Body of pancreas (tissue), 4 donors: ENCODE measurements around the gene CSPG5. TPM values are rescaled to one million over a fixed set of nuclear protein-coding genes. Genes with fewer than 3 reads are reported as not detected.

ENCODE experiments used
- ATAC-seq: fragments of 150-250 bp; one replicate; pipeline ENCODE4 v1.9.1; 2016
- DNase-seq, 4 donors: peaks; one replicate each; pipeline ENCODE4 v3.0.0-alpha.2; 2019
- H3K27ac ChIP-seq, 4 donors: fragments of 200-600 bp; sonication (generic); 1 replicate in 3 of 4; 2 replicates in 1 of 4; pipeline versions ENCODE4 v1.5.1 to v1.6.1; 2016 to 2019; ENCODE audit warnings: mild to moderate bottlenecking in 1 of 4, mixed read lengths in 1 of 4, moderate library complexity in 1 of 4
- H3K27me3 ChIP-seq, 2 donors: fragments of 200-600 bp; sonication (generic); one replicate each; pipeline ENCODE4 v1.6.0; 2016; ENCODE audit warnings: mild to moderate bottlenecking in 1 of 2
- H3K36me3 ChIP-seq, 2 donors: fragments of 200-600 bp; sonication (generic); replicated peaks in 1 of 2; 2 replicates each; pipeline ENCODE4 v1.5.1; 2016; ENCODE audit warnings: low read depth in 2 of 2; ENCODE audit not compliant: insufficient read depth in 1 of 2
- H3K4me1 ChIP-seq: fragments of 200-600 bp; sonication (generic); one replicate; pipeline ENCODE4 v1.6.0; 2016
- H3K4me3 ChIP-seq, 2 donors: fragments of 200-600 bp; sonication (generic); 1 replicate in 1 of 2; 2 replicates in 1 of 2; pipeline ENCODE4 v1.5.1; 2016 to 2019
- H3K9me3 ChIP-seq, 3 donors: fragments of 200-600 bp; sonication (generic); 1 replicate in 2 of 3; 2 replicates in 1 of 3; pipeline ENCODE4 v1.5.1; 2016
- CTCF ChIP-seq, 7 experiments: fragments of 450-650 bp in 4 of 7; fragments of 200-600 bp in 3 of 7; sonication (generic) in 3 of 7; IDR thresholded peaks; one replicate each; pipeline ENCODE4 v1.5.1; 2016 to 2019; ENCODE audit warnings: antibody characterized with exemption in 7 of 7
- POLR2A ChIP-seq, 3 donors: fragments of 450-650 bp; IDR thresholded peaks; one replicate each; pipeline ENCODE4 v1.6.1; 2016; ENCODE audit warnings: antibody characterized with exemption in 3 of 3, mild to moderate bottlenecking in 2 of 3
- WGBS, 2 donors: methylation state at CpG; one replicate each; pipeline ENCODE4 v1.1.5; 2017; 5-methylcytosine and 5-hydroxymethylcytosine counted together
- intact Hi-C: fragments of 100-400 bp; cut with DNase I; formaldehyde crosslinking; loops from one replicate; pipeline ENCODE4 v1.15.1; 2023
- total RNA-seq, 2 donors: library from RNA; depleted of rRNA; stranded (reverse); fragments of >200 nt; gene quantifications; one replicate each; pipeline ENCODE4 v1.1.0, GENCODE V29; 2016

The CSPG5 gene
- total RNA-seq, 2 donors from 2014 or later: 0.26 to 0.66 TPM

- H3K27me3 ChIP-seq: no peaks in the 10 kb centered on the region
- no peaks in the 10 kb centered on the region for H3K9me3 ChIP-seq
- no peak overlapping the region for H3K27ac ChIP-seq
- H3K4me1 ChIP-seq: no peaks in the 10 kb centered on the region
- no peak for DNase-seq
- TF ChIP-seq CTCF (IDR thresholded peaks at IDR 0.05) (no peak), POLR2A (IDR thresholded peaks at IDR 0.05) (no peak)
- H3K36me3 ChIP-seq: no peaks in the 10 kb centered on the region
- H3K4me3 ChIP-seq: no peak overlapping the region
- intact Hi-C loops: no loop called here
- WGBS, 2 donors: 70 to 72% methylated on average over 6 of the region's 6 CpGs
- ATAC-seq: no peak
Observed at GRCh38 chr3:47568901-47569300, 9.8 kb downstream of the CSPG5 start.

- no peaks in the 10 kb centered on the region for H3K27me3 ChIP-seq
- TF ChIP-seq CTCF (IDR thresholded peaks at IDR 0.05) (no peak), POLR2A (IDR thresholded peaks at IDR 0.05) (no peak)
- no peak overlapping the region for H3K27ac ChIP-seq
- H3K4me3 ChIP-seq: no peak overlapping the region
- intact Hi-C loops: no loop called here
- DNase-seq (no peak), ATAC-seq (no peak)
- WGBS, 2 donors: 73 to 82% methylated on average over 4 of the region's 4 CpGs
- no peaks in the 10 kb centered on the region for H3K4me1 ChIP-seq
- no peaks in the 10 kb centered on the region for H3K36me3 ChIP-seq
- H3K9me3 ChIP-seq: no peaks in the 10 kb centered on the region
Observed at GRCh38 chr3:47567149-47567548, 11.5 kb downstream of the CSPG5 start.

- no peak for DNase-seq
- no peaks in the 10 kb centered on the region for H3K36me3 ChIP-seq
- 88 to 89% methylated on average over 8 to 9 of the region's 9 CpGs for WGBS, 2 donors
- ATAC-seq: no peak
- H3K4me1 ChIP-seq: no peaks in the 10 kb centered on the region
- no peaks in the 10 kb centered on the region for H3K9me3 ChIP-seq
- no peak for TF ChIP-seq POLR2A (IDR thresholded peaks at IDR 0.05)
- TF ChIP-seq CTCF (IDR thresholded peaks at IDR 0.05): no peak
- intact Hi-C loops: no loop called here
- H3K27ac ChIP-seq: no peak overlapping the region
- H3K27me3 ChIP-seq: no peaks in the 10 kb centered on the region
- no peak overlapping the region for H3K4me3 ChIP-seq
Observed at GRCh38 chr3:47566667-47567066, 12.0 kb downstream of the CSPG5 start.

- Histone ChIP-seq H3K4me1 (no peaks in the 10 kb centered on the region), H3K9me3 (no peaks in the 10 kb centered on the region), H3K27me3 (no peaks in the 10 kb centered on the region), H3K4me3 (no peak overlapping the region), H3K36me3 (no peaks in the 10 kb centered on the region), H3K27ac (no peak overlapping the region)
- 77 to 82% methylated on average over 17 to 19 of the region's 19 CpGs for WGBS, 2 donors
- DNase-seq (no peak), ATAC-seq (no peak)
- TF ChIP-seq POLR2A (IDR thresholded peaks at IDR 0.05) (no peak), CTCF (IDR thresholded peaks at IDR 0.05) (no peak)
- intact Hi-C loops: no loop called here
Observed at GRCh38 chr3:47565734-47566550, 12.7 kb downstream of the CSPG5 start.

- Histone ChIP-seq H3K4me1 (no peaks in the 10 kb centered on the region), H3K27me3 (no peaks in the 10 kb centered on the region), H3K27ac (no peak overlapping the region), H3K36me3 (no peaks in the 10 kb centered on the region), H3K4me3 (no peak overlapping the region), H3K9me3 (no peaks in the 10 kb centered on the region)
- TF ChIP-seq CTCF (IDR thresholded peaks at IDR 0.05): no peak
- no peak for TF ChIP-seq POLR2A (IDR thresholded peaks at IDR 0.05)
- DNase-seq (no peak), ATAC-seq (no peak)
- intact Hi-C loops: no loop called here
- WGBS, 2 donors: 94% methylated on average over 2 of the region's 2 CpGs
Observed at GRCh38 chr3:47556351-47556750, 22.3 kb downstream of the CSPG5 start.
